ENCODE data around the gene MTCL1. TPM values are rescaled to one million over a fixed set of nuclear protein-coding genes. Genes with fewer than 3 reads are reported as not detected.
"Not testable (repeated sequence)": the region's sequence is repeated elsewhere in the genome, so short reads cannot be mapped to it uniquely, and the experiment has no call there.

The MTCL1 gene
- total RNA-seq, 2 donors from 2014 or later = 0.64 to 0.95 TPM

DNA sequence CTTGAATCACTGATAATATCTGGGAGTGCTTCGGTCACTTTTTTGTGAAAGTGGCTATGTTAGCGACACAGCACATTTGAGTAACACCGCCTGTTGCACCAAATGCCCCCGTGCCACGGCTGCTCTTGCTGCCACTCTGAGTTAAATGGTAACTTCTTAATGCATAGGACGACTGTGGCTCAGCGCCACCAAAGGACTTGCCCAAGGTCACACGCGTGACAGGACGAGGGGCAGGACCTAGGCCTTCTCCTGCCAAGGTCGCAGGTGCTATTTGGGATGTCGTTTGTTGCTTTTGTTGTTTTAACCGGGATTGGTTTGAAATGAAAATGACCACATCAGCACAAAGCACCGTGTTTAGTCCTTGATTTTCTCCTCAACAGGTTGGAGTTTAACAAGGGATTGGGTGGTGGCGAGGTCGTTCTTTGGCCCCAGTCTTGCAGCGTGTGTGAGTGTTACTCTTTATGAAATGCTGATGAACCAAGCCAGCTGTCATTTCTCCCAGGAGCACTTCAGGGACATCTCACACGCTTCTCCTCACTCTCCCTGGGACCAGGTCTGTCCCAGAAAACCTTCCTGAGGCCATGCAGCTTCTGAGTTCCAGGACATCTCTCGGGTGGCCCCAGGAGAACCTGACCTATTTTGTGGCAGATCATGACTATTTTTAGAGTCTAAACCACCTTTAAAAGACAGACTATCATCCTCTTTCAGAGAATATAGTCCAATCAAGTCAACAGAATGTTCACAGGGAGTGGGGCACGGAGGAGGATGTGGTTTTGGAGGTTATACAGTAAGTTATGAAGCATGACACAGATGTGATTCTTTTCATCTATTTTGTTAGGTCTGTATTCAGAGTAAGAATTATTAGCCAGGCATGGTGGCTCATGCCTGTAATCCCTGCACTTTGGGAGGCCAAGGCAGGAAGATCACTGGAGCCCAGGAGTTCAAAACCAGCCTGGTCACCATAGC, 49.9 kb downstream of the MTCL1 start:
- no peaks in the 10 kb centered on the region for H3K36me3 Mint-ChIP-seq (ENCODE audit: low read depth)
- no peaks in the 10 kb centered on the region for H3K27me3 Mint-ChIP-seq
- H3K4me3 Mint-ChIP-seq = peak overlapping the region; percentile 67
- peak overlapping the region; percentile 58 for H3K27ac Mint-ChIP-seq
- H3K4me1 Mint-ChIP-seq = peaks cover 20% of the 10 kb centered on the region
- peak; percentile 95 for ATAC-seq (replicated peaks)
- H3K9me3 Mint-ChIP-seq = no peaks in the 10 kb centered on the region

DNA sequence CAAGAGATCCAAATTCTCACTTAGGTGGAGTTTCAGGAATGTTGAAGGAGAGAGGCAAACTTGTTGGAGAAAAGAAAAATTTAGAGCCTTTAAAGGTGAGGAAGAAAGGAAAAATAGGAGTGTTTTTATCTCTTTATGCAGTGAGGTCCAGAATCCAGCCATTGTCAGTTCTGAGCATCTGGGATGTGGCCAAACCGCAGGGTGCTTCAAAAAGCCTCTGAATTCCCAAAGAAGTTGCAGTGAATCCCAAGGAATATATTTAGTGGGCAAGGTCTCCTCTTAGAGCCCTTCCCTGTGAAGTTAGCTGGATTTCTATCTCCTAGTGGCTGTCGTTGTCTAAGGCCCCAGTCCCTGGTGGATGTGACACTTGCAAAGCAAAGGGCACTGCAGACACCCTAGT, 51.2 kb downstream of the MTCL1 start:
- Mint-ChIP-seq H3K27ac (no peak overlapping the region), H3K4me1 (peaks cover 20% of the 10 kb centered on the region), H3K36me3 (ENCODE audit: low read depth) (no peaks in the 10 kb centered on the region), H3K4me3 (no peak overlapping the region), H3K27me3 (no peaks in the 10 kb centered on the region), H3K9me3 (peaks cover 4% of the 10 kb centered on the region)
- no peak for ATAC-seq (replicated peaks)

DNA sequence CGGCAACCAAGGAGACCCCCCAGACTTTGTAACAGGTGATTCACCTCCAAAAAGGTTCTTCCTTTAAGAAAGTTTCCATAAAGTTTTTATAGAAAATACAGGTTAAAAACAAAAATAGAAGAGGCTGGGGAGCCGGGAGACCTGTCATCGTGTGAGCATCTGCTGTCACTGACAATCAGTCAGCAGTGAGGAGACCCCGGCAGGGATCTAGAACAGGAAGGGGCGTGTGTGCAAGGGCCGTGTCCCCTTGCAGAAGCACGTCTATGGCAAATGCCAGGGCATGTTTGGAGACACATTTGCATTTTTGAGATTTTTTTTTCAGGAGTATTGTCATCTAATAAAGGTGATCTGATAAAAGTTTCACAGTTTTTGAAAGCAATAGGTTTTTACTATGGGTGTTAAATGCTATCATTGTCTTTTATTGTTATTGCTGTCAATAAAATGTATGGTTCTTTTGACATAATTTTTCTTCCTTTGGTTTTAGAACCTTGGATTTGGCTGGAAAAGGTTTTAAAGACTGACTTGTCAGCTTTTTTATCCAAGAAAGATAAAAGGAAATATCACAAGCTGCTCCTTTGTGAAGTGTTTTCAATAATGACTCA, 52.1 kb downstream of the MTCL1 start:
- peaks cover 10% of the 10 kb centered on the region for H3K9me3 Mint-ChIP-seq
- H3K4me1 Mint-ChIP-seq = peaks cover 20% of the 10 kb centered on the region
- peaks cover 1% of the 10 kb centered on the region for H3K27me3 Mint-ChIP-seq
- H3K4me3 Mint-ChIP-seq = no peak overlapping the region
- no peaks in the 10 kb centered on the region for H3K36me3 Mint-ChIP-seq (ENCODE audit: low read depth)
- no peak for ATAC-seq (replicated peaks)
- no peak overlapping the region for H3K27ac Mint-ChIP-seq

DNA sequence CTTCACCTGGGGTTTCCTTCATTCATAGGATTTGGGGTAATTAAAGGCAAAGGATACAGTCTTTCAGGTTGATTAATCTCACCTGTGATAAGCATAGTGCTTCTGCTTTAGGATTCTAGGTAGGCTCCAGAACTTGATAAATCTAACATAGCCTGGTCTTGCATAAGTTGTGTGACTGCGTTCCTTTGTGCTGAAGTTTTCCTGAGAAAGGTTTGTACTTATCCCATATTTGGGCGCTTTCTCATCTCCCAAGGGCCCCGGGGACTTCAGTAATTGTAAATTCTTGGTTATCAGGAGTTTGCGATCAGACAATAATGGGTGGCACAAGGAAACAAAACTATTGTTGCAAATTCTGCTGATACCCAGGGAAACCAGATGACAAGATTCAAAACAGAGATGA, 53.1 kb downstream of the MTCL1 start:
- H3K4me3 Mint-ChIP-seq = no peak overlapping the region
- ATAC-seq (replicated peaks) = no peak
- peaks cover 20% of the 10 kb centered on the region for H3K4me1 Mint-ChIP-seq
- H3K9me3 Mint-ChIP-seq = peaks cover 11% of the 10 kb centered on the region
- no peak overlapping the region for H3K27ac Mint-ChIP-seq
- no peaks in the 10 kb centered on the region for H3K36me3 Mint-ChIP-seq (ENCODE audit: low read depth)
- H3K27me3 Mint-ChIP-seq = peaks cover 3% of the 10 kb centered on the region

DNA sequence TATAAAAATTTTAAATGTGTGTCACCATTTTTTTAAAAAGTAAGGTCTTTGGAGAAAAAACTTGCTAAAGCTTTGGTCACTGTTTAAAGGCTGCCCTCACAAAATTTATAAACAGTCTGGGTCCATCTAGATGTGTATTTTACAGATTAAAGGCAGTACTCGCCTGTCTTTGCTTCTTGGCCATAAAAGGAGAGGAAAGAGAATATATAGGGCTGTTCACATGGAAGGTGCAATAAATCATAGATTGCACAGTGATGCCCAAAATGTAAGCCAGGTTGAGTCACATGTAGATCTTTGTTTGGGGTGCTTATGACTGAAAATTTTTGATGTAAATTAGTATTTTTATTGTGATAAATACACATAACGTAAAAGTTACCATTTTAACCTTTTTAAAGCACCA, 55.6 kb downstream of the MTCL1 start:
- H3K9me3 Mint-ChIP-seq = peaks cover 11% of the 10 kb centered on the region
- no peaks in the 10 kb centered on the region for H3K36me3 Mint-ChIP-seq (ENCODE audit: low read depth)
- no peak overlapping the region for H3K4me3 Mint-ChIP-seq
- H3K27me3 Mint-ChIP-seq = peaks cover 3% of the 10 kb centered on the region
- ATAC-seq (replicated peaks) = no peak
- H3K4me1 Mint-ChIP-seq = peaks cover 5% of the 10 kb centered on the region
- no peak overlapping the region for H3K27ac Mint-ChIP-seq

DNA sequence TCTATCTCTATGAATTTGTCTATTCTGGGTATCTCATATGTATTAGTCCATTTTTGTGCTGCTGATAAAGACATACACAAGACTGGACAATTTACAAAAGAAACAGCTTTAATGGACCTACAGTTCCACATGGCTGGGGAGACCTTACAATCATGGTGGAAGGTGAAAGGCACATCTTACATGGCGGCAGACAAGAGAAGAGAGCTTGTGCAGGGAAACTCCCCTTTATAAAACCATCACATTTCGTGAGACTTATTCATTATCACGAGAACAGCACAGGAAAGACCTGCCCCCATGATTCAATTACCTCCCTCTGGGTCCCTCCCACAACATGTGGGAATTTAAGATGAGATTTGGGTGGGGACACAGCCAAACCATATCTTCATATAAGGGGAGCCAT, 56.2 kb downstream of the MTCL1 start:
- not testable (repeated sequence) for H3K27ac Mint-ChIP-seq; H3K4me3 Mint-ChIP-seq; H3K36me3 Mint-ChIP-seq (ENCODE audit: low read depth); H3K27me3 Mint-ChIP-seq; ATAC-seq (replicated peaks); H3K4me1 Mint-ChIP-seq
- H3K9me3 Mint-ChIP-seq = peaks cover 11% of the 10 kb centered on the region

DNA sequence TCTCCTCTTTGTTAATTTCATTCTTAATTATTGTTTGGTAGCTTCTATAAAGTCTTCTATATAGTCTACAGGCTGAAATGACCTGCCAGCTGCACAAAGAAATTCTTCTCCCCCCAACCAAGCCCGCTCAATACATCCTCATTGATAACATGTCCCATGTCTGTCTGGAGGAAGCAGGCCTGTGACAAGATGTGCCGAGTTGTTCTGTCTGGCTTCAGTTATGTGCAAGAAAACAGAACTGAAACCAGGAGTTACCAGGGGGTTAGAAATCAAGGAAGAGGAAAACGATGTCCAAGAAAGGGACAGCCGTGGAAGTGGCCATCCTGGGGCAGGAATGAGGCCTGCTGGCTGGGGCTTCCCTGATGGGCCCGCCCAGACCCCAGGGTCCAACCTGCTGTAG, 57.6 kb downstream of the MTCL1 start:
- Mint-ChIP-seq H3K27ac (no peak overlapping the region), H3K9me3 (peaks cover 11% of the 10 kb centered on the region)

DNA sequence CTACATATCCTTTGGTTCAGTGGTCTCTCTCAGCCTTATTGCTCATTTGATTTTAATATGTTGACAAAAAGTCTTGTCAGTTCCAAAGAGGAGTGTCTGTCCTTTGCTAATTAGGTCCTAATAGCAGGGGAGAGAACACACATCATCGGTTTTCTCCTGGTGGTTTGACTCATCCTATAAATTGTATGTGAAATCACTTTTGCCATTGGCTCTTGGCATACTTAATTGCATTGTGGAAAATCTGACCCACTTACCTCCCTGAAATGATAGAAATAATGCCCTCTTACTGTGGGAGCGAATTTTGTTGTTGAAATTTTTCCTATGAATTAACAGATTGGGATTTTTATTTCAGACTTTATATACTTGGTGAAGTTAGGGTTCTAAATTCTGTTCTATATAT, 58.3 kb downstream of the MTCL1 start:
- no peak for ATAC-seq (replicated peaks)
- Mint-ChIP-seq H3K4me1 (no peaks in the 10 kb centered on the region), H3K27ac (no peak overlapping the region), H3K4me3 (no peak overlapping the region), H3K36me3 (ENCODE audit: low read depth) (no peaks in the 10 kb centered on the region), H3K27me3 (peaks cover 3% of the 10 kb centered on the region), H3K9me3 (peaks cover 11% of the 10 kb centered on the region)

More for the DNA sequence above, 57.6 kb downstream of the MTCL1 start:
- Mint-ChIP-seq H3K27me3 (peaks cover 3% of the 10 kb centered on the region), H3K4me3 (no peak overlapping the region), H3K36me3 (ENCODE audit: low read depth) (no peaks in the 10 kb centered on the region), H3K4me1 (peaks cover 5% of the 10 kb centered on the region)
- no peak for ATAC-seq (replicated peaks)

DNA sequence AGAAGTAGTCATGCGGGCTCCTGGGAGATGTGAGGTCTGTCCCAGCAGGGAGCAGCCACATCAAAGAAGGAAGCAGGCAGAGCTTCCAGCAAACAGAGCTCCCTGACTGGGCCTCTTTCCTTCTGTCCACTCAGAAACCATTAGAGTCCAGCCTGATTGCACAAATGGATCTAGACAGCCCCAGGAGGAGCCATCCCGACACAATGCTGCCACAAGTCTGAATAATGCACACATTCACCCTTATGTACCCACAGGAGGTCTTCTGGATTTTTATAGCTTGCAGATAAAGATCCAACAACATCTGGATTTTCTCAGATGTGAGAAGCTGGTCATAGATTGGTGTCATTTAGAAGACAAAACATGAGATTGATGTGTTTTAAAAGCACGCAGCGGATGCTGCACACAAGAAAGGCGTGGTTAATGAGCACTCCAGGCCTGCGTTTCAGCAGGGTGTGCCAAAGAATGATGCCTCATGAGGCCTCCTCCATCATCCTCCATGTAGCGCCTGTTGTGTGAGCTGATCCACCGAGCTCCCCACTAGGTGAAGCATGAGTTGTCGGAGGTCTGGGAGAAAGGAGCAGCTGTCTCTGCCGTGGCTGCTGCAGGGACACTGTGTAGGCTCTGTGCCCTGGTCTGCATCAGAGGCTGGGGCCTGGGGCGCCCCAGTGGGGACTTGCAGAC, 60.6 kb downstream of the MTCL1 start:
- peaks cover 3% of the 10 kb centered on the region for H3K27me3 Mint-ChIP-seq

DNA sequence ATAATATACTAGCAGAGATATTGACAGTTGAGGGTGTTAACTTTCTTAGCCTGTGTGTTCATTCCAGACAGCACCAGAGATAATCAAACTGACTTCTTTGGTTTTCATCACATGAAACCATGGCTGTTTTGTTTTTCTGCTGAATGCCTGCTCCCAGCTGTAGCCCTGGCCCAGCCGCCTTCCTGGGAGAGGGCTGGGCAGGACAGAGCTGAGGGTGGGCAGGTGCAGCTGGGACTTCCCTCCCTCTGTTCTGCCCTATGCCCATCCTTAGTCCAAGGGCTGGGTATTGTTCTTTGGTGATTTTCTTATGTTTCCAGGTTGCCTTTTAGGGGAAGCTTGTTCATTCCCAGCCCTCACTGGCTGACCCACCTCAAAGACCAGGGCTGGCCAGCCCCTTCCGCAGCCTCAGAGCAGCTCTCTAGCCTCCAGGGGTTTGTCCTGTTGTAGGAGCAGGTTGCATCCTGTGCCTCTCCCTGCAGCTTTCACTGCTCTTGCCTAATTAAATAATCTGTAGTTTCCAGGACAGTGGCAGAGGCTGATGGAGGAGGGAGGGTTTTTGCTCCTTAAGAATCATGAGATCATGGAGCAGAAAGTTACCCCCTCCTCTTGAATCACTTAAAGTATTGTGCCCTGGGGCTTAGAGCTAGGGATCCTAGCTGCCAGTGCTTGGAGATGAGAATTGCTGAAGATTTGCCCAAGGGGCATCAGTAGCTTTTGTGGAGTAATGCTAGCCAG, 61.4 kb downstream of the MTCL1 start:
- no peak for ATAC-seq (replicated peaks)
- no peaks in the 10 kb centered on the region for H3K36me3 Mint-ChIP-seq (ENCODE audit: low read depth)
- peaks cover 3% of the 10 kb centered on the region for H3K27me3 Mint-ChIP-seq
- peaks cover 6% of the 10 kb centered on the region for H3K9me3 Mint-ChIP-seq
- H3K4me1 Mint-ChIP-seq = no peaks in the 10 kb centered on the region
- no peak overlapping the region for H3K4me3 Mint-ChIP-seq
- H3K27ac Mint-ChIP-seq = no peak overlapping the region

More for the DNA sequence above, 60.6 kb downstream of the MTCL1 start:
- Mint-ChIP-seq H3K9me3 (peaks cover 11% of the 10 kb centered on the region), H3K27ac (no peak overlapping the region), H3K4me1 (no peaks in the 10 kb centered on the region), H3K4me3 (no peak overlapping the region), H3K36me3 (ENCODE audit: low read depth) (no peaks in the 10 kb centered on the region)
- ATAC-seq (replicated peaks) = no peak

DNA sequence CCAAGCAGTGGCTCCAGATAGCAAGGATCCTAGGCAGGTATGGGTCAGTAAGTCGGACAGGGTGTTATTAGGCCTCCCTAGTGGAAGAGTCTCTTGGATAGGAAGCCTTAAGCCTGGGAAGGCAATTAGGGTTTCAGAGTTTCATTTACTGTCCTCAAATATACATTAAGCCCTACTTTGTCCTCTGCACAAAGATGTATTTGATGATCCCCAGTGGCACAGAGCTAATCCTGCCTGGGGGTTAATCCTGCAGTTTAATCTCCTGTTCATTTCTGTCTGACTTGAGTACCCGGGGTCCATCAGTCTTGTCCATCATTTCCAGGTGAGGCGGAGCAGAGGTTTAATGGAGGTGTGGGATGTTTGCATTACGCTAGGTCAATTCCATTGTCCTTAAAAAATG, 62.0 kb downstream of the MTCL1 start:
- Mint-ChIP-seq H3K27me3 (peaks cover 3% of the 10 kb centered on the region), H3K36me3 (ENCODE audit: low read depth) (no peaks in the 10 kb centered on the region), H3K4me3 (no peak overlapping the region), H3K4me1 (no peaks in the 10 kb centered on the region), H3K9me3 (peaks cover 3% of the 10 kb centered on the region), H3K27ac (no peak overlapping the region)
- no peak for ATAC-seq (replicated peaks)

DNA sequence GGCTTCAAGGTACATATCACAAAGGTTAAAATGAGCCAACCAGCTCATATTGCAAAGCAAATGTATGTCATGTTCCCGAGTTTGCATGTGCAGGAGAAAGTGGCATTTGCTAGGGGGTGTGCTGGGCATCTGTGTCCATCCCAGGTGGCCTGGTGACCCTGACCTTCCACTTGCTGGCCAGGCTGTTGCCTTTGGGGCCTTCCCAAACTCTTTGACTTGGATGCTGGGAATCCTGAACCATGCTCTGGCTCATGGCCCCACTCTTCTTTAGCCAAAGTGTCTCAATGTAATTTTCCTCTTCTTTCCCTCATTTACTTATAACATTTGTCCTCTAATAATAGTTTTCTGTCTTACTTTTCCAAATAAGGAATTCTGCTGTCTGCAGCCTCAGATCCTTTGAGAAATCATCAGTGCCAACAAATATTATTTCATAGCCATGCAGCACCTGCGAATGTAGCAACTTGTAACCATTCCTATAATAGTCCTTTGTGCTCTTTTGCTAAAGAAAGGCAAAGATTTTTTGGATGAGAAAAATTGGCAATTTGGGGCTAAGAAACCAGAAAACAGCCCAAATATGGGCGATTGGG, 64.2 kb downstream of the MTCL1 start:
- H3K4me3 Mint-ChIP-seq = no peak overlapping the region
- no peak for ATAC-seq (replicated peaks)
- no peaks in the 10 kb centered on the region for H3K27me3 Mint-ChIP-seq
- no peak overlapping the region for H3K27ac Mint-ChIP-seq
- no peaks in the 10 kb centered on the region for H3K9me3 Mint-ChIP-seq
- no peaks in the 10 kb centered on the region for H3K4me1 Mint-ChIP-seq
- no peaks in the 10 kb centered on the region for H3K36me3 Mint-ChIP-seq (ENCODE audit: low read depth)

DNA sequence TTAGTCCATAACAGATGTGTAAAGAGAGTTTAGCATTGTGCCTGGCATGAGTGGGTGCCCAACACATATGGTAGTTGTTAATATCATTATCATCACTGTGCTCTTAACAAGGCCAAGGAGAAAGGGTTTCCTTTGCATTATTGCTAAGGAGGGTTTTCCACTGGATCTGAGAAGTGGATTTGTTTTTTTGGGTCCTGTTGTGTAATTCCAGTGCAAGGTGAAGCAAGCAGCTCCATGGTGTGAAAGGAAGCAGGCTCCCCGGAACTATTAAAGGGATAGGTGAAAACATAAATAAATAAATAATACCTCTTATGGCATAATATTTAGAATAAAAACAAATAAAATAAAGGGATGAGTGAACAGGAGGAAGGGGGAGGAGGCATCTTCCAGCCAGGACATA, 65.3 kb downstream of the MTCL1 start:
- H3K36me3 Mint-ChIP-seq (ENCODE audit: low read depth) = no peaks in the 10 kb centered on the region
- H3K27ac Mint-ChIP-seq = no peak overlapping the region
- H3K4me3 Mint-ChIP-seq = no peak overlapping the region
- H3K4me1 Mint-ChIP-seq = no peaks in the 10 kb centered on the region
- no peaks in the 10 kb centered on the region for H3K27me3 Mint-ChIP-seq
- ATAC-seq (replicated peaks) = no peak
- H3K9me3 Mint-ChIP-seq = no peaks in the 10 kb centered on the region

DNA sequence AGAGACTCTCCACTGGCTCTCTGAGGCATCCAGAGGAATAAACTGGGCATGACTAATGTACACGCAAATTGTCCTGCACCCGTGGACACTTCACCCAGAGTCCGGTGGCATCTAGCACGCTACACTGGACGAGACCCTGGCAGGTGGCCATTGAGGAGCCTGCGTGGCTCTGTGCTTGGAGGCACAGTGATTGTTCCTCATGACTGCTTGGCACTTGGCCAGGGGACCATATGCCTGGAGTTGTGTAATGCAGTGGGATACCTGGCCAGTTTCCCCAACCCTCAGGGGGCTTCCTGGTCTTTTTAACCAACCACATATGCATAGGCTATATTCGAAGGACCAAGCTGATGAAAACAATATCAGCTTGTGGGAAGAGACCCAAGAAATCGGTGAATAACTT, 66.6 kb downstream of the MTCL1 start:
- Mint-ChIP-seq H3K4me1 (no peaks in the 10 kb centered on the region), H3K27me3 (no peaks in the 10 kb centered on the region), H3K4me3 (no peak overlapping the region), H3K9me3 (no peaks in the 10 kb centered on the region), H3K36me3 (ENCODE audit: low read depth) (no peaks in the 10 kb centered on the region), H3K27ac (no peak overlapping the region)
- no peak for ATAC-seq (replicated peaks)
